HG03060 (cell line): Measurements from ENCODE around the gene NUDT3.

Experiments used
- ATAC-seq: cut with Tn5 transposase; IDR thresholded peaks from one replicate; pipeline ENCODE4 v1.9.1; 2021; ENCODE audit warnings: low read depth, moderate number of reproducible peaks; ENCODE audit not compliant: unreplicated experiment

Gene NUDT3

DNA sequence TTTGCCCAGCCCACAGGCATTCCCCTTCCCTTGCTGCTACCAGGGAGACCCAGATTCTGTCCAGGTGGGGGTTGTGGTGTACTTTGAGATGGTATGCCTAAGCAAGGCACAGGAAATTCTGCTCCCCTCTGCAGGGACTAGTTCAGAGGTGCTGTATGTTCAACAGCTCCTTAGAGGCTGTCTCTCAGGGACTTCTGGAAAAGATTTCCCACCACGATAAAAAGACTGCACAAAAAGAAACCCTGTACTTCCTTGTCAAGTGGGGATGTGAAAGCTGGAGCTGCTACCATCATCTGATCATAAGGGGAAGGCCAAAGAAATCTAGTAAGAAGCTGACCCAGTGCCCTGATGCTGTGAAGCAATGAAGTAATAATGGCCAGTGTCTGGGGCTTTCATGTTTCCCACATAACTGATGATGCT lies 92.1 kb downstream of the NUDT3 start:
- ATAC-seq: no peak

DNA sequence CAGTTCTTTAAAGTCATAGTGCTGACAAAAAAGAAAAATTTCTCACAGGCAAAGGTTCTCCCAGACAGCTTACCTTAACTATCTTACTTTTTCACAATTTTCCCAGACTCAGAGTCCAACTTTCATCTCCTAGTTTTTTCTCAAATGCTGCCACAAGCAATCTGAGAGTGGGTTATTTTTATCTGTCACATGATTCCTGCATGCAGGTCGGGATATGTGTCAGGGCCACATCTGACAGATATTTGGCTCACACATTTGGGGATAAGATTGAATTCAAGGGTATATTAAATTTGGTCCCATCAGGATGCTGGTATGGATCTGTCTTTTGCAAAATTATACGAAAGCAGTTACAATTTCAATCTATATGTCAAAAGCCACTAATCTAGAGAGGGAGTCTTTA lies 93.5 kb downstream of the NUDT3 start:
- ATAC-seq: no peak

DNA sequence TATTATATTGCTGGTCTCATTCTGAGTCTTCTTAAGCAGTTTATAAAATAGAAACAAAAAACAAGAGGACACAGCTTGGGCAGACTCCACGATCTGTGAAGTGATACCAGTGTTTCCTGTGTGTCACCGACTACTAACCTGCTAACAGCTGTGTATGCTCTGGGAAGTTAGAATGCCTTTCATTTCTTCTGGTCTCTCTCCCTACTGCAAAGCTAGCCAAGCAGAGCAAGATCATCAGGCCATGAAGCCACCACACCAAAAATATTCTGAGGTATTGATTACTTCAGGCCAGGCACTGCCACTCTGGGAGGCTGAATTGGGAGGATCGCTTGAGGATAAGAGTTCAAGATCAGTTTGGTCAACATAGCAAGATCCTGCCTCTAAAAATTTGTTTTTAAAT lies 96.7 kb downstream of the NUDT3 start:
- peak; percentile 89 for ATAC-seq

DNA sequence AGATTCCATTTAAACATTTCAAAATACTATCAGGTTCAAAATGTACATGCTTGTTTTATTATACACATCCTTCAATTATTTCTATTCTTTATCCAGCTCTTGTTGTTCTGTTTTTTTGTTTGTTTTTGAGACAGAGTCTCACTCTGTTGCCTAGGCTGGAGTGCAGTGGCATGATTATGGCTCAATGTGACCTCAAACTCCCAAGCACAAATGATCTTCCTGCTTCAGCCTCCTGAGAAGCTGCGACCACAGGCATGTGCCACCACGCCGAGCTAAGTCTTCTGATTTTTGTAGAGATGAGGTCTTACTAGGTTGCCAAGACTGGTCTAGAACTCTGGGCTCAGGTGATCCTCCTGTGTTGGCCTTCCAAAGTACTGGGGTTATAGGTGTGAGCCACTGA lies 99.5 kb downstream of the NUDT3 start:
- ATAC-seq: no peak

DNA sequence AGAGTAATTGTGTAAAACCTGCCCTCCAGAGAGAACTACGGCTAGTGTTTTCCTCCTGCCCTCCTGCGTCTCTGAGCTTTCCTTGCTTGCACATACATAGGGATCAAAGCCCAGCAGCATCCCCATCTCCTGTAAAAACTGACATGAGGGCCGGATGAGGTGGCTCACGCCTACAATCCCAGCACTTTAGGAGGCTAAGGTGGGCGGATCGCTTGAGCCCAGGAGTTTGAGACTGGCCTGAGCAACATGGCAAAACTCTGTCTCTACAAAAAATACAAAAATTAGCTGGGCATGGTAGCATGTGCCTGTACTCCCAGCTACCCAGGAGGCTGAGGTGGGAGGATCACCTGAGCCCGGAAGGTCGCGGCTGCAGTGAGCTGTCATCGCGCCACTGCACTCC lies 103.3 kb downstream of the NUDT3 start:
- no peak for ATAC-seq

DNA sequence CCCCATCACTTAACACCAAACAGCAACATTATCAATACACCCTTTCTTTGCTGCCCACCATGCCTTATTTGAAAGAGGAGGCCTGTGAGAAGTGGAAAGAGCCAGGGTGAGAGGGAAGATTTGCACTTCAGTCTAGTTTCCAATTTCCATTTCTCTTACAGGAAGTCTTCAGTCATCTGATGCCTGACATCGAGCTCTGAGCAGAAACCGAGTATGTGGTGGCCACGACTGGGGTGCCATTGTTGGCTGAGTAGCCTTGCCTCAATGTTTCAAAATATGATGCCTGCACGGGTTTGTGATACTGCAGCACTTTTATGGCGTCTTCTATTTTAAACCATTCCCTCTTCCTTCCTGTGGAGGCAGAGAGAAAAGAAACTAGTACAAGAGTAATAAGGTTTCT lies 103.9 kb downstream of the NUDT3 start:
- ATAC-seq: no peak

DNA sequence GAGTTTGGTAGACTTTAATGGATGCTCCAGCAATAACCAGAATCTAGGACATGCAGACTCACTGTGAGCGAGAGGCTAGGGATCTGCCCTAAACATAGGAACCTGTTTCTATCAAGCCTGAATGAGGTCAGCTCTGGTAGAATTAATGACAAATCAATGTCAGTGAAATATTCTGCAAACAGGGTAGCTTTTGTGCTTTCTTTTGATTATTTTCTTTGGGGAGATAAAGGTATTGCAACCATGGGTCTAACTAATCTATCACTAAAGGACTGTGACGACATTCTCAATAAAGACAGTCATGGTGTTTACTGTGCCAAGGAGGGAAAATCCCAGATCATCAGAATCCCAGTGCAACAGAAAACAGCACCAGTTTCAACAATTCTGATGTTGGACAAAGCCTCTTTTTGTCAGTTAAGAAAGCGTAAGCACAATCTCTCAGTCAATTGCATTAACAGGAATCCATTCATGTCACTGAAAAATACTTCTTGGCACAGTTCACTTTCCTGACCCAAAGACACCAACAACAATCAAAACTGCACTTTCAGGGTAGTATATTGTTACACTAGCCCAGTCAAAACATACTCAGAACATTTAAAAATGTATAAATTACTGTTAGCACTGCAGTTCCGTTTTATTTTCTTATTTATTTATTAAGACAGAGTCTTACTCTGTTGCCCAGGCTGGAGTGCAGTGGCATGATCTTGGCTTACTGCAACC lies 106.9 kb downstream of the NUDT3 start:
- ATAC-seq: no peak

DNA sequence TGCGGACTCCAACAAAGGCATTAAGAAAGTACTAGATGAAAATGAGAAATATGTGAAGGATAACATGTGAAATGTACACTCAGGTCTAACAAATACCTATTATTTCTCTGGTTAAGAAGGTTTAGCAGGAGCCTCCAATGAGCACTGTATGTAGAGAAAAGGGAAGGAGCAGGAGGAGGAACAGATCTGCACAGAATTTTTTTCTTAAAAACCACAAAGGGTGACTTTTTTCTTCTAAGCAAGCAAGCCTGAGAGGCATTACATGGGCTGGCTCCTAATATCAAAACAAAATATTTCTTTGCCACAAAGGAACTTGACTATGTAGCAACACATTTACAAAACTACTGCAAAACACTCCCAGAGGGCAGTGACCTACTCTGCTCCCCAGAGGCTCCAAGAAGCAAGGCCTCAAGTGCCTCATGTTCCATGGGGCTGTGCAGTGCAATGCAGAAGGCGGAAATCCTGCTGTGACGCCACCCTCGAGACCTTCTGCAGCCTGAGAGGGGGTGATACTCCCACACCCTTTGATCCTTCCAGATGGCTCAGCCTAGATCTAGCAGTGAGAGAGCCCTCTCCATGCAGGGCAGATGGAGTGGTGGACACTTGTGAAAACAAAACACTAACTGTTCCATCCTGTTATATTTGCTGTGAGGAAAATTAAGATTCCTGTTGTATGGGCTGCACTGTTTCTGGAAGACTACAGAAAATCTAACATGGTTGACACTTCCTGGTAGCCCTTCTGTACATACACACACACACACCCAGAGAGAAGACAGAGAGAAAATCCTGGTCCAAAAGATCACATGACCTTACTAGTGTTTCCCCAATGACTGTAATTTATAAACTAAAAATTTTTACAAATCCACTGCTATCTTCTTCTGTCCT lies 107.7 kb downstream of the NUDT3 start:
- no peak for ATAC-seq

DNA sequence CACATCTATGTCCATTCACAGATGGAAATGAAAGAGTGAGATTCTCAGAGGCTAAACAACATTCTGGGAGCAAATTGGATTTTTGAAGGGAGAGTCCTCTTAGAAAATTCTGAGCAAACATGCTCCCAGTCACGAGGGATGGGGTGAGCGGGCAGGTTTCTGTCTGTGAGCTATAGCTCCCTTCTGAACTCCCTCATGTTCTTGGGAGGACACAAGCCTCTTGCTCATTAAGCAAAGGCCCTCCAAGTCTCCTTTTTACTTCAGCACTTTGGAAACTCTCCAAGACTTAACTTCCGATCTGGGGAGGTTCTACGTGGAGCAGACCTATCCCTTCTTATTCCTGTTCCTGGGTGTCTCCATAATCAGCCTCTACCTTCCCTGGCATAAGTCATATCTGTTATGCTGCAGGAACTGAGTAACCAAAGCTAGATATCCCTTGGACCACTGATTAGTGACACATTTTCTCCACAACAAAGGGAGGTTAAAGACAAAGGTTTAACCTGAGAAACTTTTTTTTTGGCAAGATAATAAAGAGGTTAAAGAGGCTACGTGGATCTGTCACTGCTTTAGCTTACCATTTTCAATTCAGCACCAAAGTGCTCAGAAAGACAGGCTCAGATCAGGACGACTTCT lies 110.7 kb downstream of the NUDT3 start:
- ATAC-seq: no peak

DNA sequence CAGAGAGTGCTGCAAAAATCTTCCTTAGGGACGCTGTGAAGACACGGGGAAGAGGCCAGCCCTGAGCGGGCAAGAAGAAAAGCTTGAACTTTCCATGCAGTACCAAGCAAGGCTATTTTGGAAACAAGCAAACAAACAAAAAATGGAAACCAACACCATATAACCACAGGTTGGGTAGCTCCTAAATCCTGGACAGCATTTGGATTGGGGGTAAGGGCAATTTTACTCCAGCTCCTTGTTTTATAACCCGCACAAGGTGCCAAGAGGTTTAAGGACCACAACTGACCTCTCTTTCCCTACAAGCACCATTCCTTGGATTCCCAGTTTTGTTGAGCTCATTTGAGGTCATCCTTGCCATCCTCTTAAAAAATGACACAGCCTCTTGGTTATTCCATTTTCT lies 112.3 kb downstream of the NUDT3 start:
- ATAC-seq: no peak

DNA sequence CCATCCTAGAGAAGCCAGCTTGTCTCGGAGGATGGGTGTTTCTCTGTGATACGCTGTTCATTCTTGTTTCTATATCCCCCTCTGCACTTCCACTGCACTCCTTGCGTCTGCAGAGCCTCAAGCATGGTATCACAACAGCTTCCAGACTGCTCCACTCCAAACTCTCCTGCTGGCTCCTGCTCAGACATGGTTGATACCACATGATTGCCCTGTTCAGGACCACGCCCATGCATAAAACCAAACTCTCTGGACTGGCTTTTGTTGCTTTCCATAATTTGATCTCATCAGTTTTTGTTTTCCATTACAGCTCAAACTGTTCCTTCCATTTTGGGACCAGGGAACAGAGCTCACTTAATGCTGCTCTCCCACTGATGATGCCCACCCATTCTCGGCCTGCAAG lies 113.6 kb downstream of the NUDT3 start:
- ATAC-seq: no peak

DNA sequence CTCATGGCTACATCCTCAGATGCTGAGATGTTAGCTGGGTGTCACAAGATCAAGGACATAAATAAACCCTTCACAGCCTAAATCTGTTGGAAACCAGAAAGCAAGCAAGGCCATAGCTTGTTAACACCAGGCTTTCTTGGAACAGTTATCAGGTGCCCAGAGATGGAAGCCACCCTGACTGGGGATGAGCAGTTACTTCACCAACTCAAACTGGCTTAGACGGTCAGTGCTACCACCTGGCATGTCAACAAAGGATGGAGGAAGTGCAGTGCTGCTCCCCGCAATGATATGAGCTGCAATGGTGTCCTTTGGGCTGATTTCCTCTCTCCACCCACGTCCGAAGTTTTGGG lies 114.7 kb downstream of the NUDT3 start:
- ATAC-seq: no peak

DNA sequence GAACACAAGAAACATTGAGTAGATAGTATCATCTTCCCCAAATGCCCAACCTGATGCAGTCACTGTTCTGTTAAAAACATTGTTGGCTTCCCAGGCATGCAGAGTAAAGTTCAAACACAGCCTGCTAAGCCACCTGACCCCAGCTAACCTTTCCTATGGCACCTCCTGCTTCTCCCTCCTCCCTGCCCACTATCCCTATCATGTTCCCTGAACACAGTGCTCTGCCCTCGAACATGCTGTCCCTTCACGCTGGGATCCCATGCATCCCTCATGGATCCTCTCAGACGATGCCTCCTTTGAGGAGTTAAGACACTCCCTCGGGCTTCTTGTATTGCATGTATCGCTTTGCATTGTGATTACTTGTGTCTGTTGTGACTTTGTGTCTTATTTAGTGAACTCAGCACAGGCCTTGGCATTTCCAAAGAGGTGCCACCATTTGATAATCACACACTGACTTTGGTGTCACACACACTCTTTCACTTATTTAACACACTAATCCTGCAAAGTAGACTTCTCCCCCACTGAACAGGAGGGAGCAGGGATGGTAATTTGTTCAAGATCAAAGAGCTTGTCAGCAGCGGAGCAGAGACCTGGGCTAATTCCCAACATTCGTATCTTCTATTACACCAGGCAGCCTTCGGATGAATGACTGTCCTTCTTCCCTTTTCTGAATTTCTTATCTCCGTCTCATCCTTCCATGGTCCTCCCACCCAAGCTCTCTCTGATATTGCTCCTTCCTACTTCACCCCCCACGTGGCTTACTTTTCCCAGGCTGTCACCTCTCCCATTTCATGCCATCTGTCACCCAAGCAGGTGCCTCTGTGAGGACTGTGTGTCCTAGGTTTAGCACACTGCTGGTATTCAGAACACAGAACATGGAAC lies 115.3 kb downstream of the NUDT3 start:
- no peak for ATAC-seq

DNA sequence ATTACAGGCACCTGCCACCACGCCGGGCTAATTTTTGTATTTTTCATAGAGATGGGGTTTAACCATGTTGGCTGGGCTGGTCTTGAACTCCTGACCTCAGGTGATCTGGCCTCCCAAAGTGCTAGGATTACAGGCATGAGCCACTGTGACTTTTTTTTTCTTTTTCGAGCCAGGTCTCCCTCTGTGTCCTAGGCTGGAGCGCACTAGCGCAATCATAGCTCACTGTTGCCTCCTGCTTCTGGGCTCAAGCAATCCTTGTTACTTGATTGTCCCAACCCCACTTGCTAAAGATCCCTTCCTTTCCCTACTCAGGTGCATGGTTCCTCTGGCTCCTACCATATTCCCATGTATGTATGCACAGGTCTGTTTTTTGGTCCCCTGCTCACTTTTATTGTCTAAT lies 116.3 kb downstream of the NUDT3 start:
- ATAC-seq: no peak

DNA sequence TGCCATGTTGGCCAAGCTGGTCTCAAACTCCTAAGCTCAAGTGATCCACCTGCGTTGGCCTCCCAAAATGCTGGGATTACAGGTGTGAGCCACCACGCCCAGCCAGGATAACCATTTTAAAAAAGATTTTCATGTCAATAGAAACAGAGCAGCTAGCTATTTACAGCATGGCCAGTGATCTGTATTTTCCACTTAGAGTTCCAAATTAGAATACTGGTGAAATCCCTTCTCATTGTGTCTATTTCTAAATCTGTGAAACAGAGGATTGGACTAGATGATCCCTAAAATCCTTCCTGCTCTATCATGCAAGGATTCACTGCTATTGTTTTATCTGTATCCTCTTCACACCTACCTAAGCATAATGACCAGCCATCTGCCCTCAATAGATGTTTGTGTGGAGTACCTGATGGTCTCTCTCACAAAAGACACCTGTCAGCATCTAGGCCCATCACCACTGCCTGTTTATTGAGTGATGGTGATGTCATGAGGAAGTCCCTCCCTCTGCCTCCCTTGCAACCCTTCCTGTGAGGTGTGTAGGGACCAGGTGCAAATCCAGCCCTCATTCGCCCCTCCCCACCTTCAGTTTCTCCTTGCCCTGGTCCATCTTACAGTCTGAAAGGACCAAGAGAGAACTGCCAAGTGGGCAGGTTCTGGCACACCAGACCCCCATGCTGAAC lies 117.2 kb downstream of the NUDT3 start:
- ATAC-seq: no peak

DNA sequence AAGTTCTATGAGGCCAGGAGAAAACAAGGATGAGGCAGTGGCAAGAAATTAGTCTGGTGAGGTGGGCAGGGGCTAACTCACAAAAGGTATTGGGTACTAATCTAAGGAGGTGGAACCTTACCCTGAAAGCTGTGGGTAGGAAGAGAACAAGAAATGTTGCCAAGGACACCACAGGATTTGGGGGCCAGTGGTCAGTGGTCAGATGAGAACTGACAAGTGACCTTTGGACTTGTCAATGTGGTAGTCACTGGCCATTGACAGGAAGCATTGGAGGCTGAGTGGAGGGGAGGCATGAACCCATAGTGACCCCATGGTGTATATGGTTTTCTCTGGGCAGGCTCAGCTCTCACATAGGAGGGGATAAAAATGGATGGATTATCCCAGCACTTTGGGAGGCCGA lies 118.3 kb downstream of the NUDT3 start:
- no peak for ATAC-seq

DNA sequence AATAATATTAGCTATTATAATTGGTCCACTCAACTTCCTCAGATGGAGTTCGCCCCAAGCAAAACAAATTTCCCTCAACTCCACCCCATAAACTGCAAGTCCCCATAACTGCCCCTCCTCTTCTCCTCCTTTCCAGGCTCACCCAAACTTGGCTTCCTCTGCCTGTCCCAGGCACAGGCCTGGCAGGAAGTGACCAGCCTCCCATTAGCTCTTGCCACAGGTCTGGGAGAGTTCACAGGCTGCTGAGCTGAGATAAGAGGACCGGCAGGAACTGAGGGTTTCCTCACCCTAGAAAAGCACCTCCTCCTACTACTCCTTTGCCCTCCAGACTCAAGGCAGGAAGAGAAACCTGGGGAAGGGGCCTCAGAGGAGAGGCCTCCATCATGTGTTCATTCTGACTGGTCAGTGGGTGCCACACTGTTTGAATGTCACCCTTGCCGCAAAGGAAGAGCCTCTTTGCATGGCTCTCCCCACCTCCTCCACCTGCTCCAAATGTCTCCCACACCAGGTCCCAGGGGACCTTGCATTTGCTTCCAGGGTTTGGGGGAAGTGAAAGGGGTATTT lies 119.1 kb downstream of the NUDT3 start:
- no peak for ATAC-seq

DNA sequence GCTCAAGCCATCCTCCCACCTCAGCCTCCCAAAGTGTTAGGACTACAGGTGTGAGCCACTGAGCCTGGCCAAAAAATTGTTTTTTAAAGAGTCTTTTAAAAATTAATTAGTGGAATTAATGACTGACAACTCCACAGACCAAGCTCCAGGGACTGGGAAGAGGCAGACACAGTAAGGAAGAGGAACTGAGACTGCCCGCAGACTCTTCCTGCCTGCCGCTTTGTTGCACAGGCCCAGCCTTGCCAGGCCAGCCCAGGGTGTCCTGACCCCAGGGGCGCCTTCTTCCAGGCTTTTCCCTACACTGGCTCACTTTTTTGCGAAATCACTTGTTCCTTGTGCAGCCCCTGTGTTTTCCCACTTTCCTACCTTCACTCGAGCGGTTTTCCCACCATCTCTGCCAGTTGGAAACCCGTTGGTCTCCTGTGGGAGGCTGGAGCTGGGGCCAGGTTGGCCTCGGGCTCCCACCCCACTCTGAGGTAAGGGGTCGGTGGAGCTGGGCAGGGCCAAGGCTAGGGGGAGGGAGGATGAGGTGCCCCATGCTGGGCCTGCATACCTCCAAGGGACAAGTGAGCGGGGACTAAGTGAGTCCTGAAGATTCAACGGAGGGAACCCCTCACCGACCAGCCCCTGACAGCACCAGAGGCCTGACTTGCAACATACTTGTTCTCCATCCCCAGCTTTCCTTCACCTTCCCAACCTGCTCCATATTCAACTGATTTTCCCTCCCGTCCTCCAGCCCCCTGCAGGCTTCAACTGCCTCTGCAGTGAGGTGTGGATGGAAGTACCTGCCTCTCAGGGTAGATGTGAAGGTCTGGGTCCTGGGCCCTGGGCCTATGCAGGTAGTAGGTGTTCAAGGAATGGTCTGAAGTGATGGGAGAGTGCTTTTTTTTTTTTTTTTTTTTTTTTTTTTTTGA lies 120.2 kb downstream of the NUDT3 start:
- ATAC-seq: no peak
